ENCODE data around the gene OR51A4. TPM values are rescaled to one million over a fixed set of nuclear protein-coding genes. Genes with fewer than 3 reads are reported as not detected.

Gene OR51A4
- total and polyA plus RNA-seq, 10 of the 15 experiments (the other 5 are each of a cell fraction or from before 2014, with no cell fraction given), result not detected

GRCh38 chr11:4962816-4963215 lies 15.4 kb upstream of the OR51A4 start:
- no peak overlapping the region for H3K4me3 ChIP-seq
- H3K27me3 ChIP-seq (replicated peaks in 1 of 2; ENCODE audit: control insufficient read depth in 2 of 2, insufficient read depth in 2 of 2, low read length in 1 of 2), result no peaks in the 10 kb centered on the region
- no peak overlapping the region for H3K9ac ChIP-seq (ENCODE audit: control insufficient read depth, insufficient read depth, low read length)
- H3K4me2 ChIP-seq (ENCODE audit: control insufficient read depth, insufficient read depth), result no peak overlapping the region
- H4K20me1 ChIP-seq (ENCODE audit: control insufficient read depth, insufficient read depth), result no peaks in the 10 kb centered on the region
- 0% methylated on average over 1 of the region's 1 CpG for WGBS (ENCODE audit: insufficient coverage, insufficient replicate concordance, low lambda C conversion rate, missing lambda C conversion rate)
- no peaks in the 10 kb centered on the region for H3K9me3 ChIP-seq (replicated peaks; ENCODE audit: control insufficient read depth, insufficient read depth, low read length)
- no peak for ATAC-seq
- no peaks in the 10 kb centered on the region for H3K36me3 ChIP-seq (ENCODE audit: control insufficient read depth in 2 of 2, insufficient read depth in 2 of 2, low read length in 1 of 2)
- intact Hi-C loops (cut with micrococcal nuclease; ENCODE audit: unreplicated experiment), result no loop called here
- BruUV-seq (replicated peaks), result no TSS peak
- no peak for DNase-seq (ENCODE audit: low read depth, low spot score)
- no peak for FAIRE-seq
- no peak overlapping the region for H2AFZ ChIP-seq (ENCODE audit: control insufficient read depth, low read depth, low read length)
- H3K4me1 ChIP-seq (ENCODE audit: control insufficient read depth, insufficient read depth, low read length), result no peaks in the 10 kb centered on the region
- in situ Hi-C loops (cut with MboI), result no loop called here
- TF ChIP-seq IRF3 (IDR thresholded peaks at IDR 0.05), result no peak
- no peak for TF ChIP-seq MXI1 (IDR thresholded peaks at IDR 0.05; ENCODE audit: low read depth, low read length)
- no peak for TF ChIP-seq CHD2 (IDR thresholded peaks at IDR 0.05; ENCODE audit: borderline replicate concordance, low read depth, low read length)
- no peak for TF ChIP-seq ZBTB33 (IDR thresholded peaks at IDR 0.05)
- TF ChIP-seq POLR2AphosphoS5 (IDR thresholded peaks at IDR 0.05; ENCODE audit: low read length), result no peak
- no peak for TF ChIP-seq KDM1A (IDR thresholded peaks at IDR 0.05; ENCODE audit: borderline replicate concordance)
- no peak for TF ChIP-seq ASH2L (IDR thresholded peaks at IDR 0.05; ENCODE audit: borderline replicate concordance, low read depth)
- TF ChIP-seq SPI1 (IDR thresholded peaks at IDR 0.05; ENCODE audit: borderline replicate concordance, insufficient read depth, low read depth, low read length), result no peak
- no peak for TF ChIP-seq GATAD2B (conservative IDR thresholded peaks at IDR 0.05; ENCODE audit: low read depth)
- no peak for TF ChIP-seq CHD1 (IDR thresholded peaks at IDR 0.05; ENCODE audit: low read depth, low read length)
- TF ChIP-seq USF2 (IDR thresholded peaks at IDR 0.05; ENCODE audit: borderline replicate concordance, low read depth, low read length), result no peak
- TF ChIP-seq SIX5 (IDR thresholded peaks at IDR 0.05; ENCODE audit: low read depth, low read length, severe bottlenecking), result no peak
- TF ChIP-seq ZNF274 (IDR thresholded peaks at IDR 0.05; ENCODE audit: insufficient read depth, insufficient read length), result no peak
- no peak for TF ChIP-seq SUPT20H (IDR thresholded peaks at IDR 0.05; ENCODE audit: borderline replicate concordance, control insufficient read depth, low read depth, low read length)
- TF ChIP-seq TAF1 (IDR thresholded peaks at IDR 0.05; ENCODE audit: borderline replicate concordance, low read depth, low read length), result no peak
- no peak for TF ChIP-seq RB1 (IDR thresholded peaks at IDR 0.05; ENCODE audit: borderline replicate concordance)
- TF ChIP-seq BMI1 (IDR thresholded peaks at IDR 0.05; ENCODE audit: borderline replicate concordance), result no peak
- no peak for TF ChIP-seq JUND (IDR thresholded peaks at IDR 0.05; ENCODE audit: low read depth, low read length)
- no peak for TF ChIP-seq CBX3 (IDR thresholded peaks at IDR 0.05; ENCODE audit: borderline replicate concordance, low read depth)
- CTCF ChIA-PET, result no interaction called here
- SMC1A ChIA-PET (ENCODE audit: uncharacterized antibody, unreplicated experiment), result no interaction called here
- POLR2A ChIA-PET, result no interaction called here
- H3K79me2 ChIP-seq (ENCODE audit: control insufficient read depth, insufficient read depth, low read length), result no peaks in the 10 kb centered on the region
- RAD21 ChIA-PET (ENCODE audit: unreplicated experiment), result no interaction called here
- H3K27ac ChIP-seq (ENCODE audit: control insufficient read depth, insufficient read depth), result no peak overlapping the region

Measured in GM12878 (cell line).